Spleen (tissue), 7 donors: ENCODE data around the gene LRRC8A.

Source experiments
- POLR2AphosphoS5 ChIP-seq, 3 donors: sonication (generic); formaldehyde crosslinking; IDR thresholded peaks; one replicate each; pipeline ENCODE4 v1.5.1; 2017; ENCODE audit warnings: antibody characterized with exemption in 3 of 3
- TF ChIP-seq, protein P1 (sequence below), 11 experiments: fragments of 200-600 bp in 7 of 11; fragments of 450-650 bp in 4 of 11; sonication (generic) in 4 of 11; IDR thresholded peaks in 8 of 11; conservative IDR thresholded peaks in 3 of 11; 1 replicate in 7 of 11; 2 replicates in 4 of 11; pipeline versions ENCODE4 v1.4.0 to v1.8.0; 2016 to 2021; ENCODE audit warnings: antibody characterized with exemption in 11 of 11, inconsistent platforms in 4 of 11, mild to moderate bottlenecking in 1 of 11
- donor health status: DM: no; HTN: no; CAD: no; lungs with moderate emphysema.
- donor health status: DM: no; HTN: no; CAD: no.
- donor health status: DM: no; HTN: no; CAD: no.

DNA sequence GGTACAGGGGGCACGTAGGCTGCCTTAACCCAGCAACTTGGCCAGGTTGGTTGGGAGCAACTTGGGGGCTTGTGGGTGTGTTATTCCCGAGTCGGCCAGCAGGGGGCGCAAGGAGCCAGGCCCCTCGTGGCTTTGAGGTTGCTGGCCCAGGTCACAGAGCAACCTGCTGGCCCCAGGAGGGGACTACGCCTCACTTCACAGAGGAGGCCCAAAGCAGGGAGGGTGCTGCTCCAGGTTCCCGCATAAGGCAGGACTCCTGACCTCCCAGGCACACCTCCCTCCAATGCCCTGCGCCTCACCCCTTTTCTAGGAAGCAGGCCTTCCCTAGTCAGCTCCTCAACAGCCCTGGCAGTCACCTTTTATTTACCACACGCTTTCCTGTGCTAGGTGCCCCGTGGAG, 18.3 kb upstream of the LRRC8A start:
- TF ChIP-seq, protein P1, sequence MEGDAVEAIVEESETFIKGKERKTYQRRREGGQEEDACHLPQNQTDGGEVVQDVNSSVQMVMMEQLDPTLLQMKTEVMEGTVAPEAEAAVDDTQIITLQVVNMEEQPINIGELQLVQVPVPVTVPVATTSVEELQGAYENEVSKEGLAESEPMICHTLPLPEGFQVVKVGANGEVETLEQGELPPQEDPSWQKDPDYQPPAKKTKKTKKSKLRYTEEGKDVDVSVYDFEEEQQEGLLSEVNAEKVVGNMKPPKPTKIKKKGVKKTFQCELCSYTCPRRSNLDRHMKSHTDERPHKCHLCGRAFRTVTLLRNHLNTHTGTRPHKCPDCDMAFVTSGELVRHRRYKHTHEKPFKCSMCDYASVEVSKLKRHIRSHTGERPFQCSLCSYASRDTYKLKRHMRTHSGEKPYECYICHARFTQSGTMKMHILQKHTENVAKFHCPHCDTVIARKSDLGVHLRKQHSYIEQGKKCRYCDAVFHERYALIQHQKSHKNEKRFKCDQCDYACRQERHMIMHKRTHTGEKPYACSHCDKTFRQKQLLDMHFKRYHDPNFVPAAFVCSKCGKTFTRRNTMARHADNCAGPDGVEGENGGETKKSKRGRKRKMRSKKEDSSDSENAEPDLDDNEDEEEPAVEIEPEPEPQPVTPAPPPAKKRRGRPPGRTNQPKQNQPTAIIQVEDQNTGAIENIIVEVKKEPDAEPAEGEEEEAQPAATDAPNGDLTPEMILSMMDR (IDR thresholded peaks at IDR 0.05 in 8 of 11, conservative IDR thresholded peaks at IDR 0.05 in 3 of 11) = peak; percentile 85 to 98 (median 95)
- peak; percentile 11 to 61 (median 52) for TF ChIP-seq POLR2AphosphoS5 (IDR thresholded peaks at IDR 0.05)
